ENCODE data around the gene CA10. TPM values are rescaled to one million over a fixed set of nuclear protein-coding genes. Genes with fewer than 3 reads are reported as not detected.

The CA10 gene
- total and polyA plus RNA-seq, 2 experiments from 2014 or later = 0.92 to 1.5 TPM

GRCh38 chr17:51653878-51654277 lies 504.6 kb downstream of the CA10 start:
- H3K4me2 ChIP-seq = no peak overlapping the region
- H3K36me3 ChIP-seq (ENCODE audit: insufficient read depth) = no peaks in the 10 kb centered on the region
- no peaks in the 10 kb centered on the region for H3K4me1 ChIP-seq (ENCODE audit: insufficient read depth)
- peak; percentile 59 for DNase-seq (ENCODE audit: low spot score)
- no peaks in the 10 kb centered on the region; the same call in 1 of the 2 replicates for H3K9me2 ChIP-seq (ENCODE audit: insufficient read depth)
- H4K20me1 ChIP-seq (replicated peaks; ENCODE audit: insufficient read depth) = no peaks in the 10 kb centered on the region
- H3K27me3 ChIP-seq (ENCODE audit: insufficient read depth) = no peaks in the 10 kb centered on the region
- no peak overlapping the region for H3K4me3 Mint-ChIP-seq
- no peaks in the 10 kb centered on the region for H3F3A ChIP-seq (replicated peaks; ENCODE audit: low read depth)
- no peak overlapping the region for H2AFZ ChIP-seq
- TF ChIP-seq JUNB (IDR thresholded peaks at IDR 0.05; ENCODE audit: unreplicated experiment) = no peak
- TF ChIP-seq EZH2phosphoT487 (IDR thresholded peaks at IDR 0.05; ENCODE audit: unreplicated experiment) = no peak
- TF ChIP-seq CTCF (conservative IDR thresholded peaks at IDR 0.05; ENCODE audit: low read depth in 2 of 2) = no peak
- TF ChIP-seq ETS1 (IDR thresholded peaks at IDR 0.05) = no peak
- no peak for TF ChIP-seq POLR2AphosphoS5 (IDR thresholded peaks at IDR 0.05; ENCODE audit: low read depth)
- TF ChIP-seq NANOG (IDR thresholded peaks at IDR 0.05; ENCODE audit: borderline replicate concordance) = no peak
- no peak for TF ChIP-seq REST (IDR thresholded peaks at IDR 0.05; ENCODE audit: unreplicated experiment)
- TF ChIP-seq EZH2 (IDR thresholded peaks at IDR 0.05; ENCODE audit: low read depth, unreplicated experiment) = no peak
- TF ChIP-seq CREB1 (CRISPR knock-in tag; IDR thresholded peaks at IDR 0.05; ENCODE audit: low read depth) = no peak
- no peak for TF ChIP-seq STAT1 (IDR thresholded peaks at IDR 0.05; ENCODE audit: unreplicated experiment)
- no peak for TF ChIP-seq ZNF462 (CRISPR knock-in tag; IDR thresholded peaks at IDR 0.05)
- no peak for TF ChIP-seq ZNF114 (CRISPR knock-in tag; IDR thresholded peaks at IDR 0.05)
- TF ChIP-seq ZNF331 (CRISPR knock-in tag; IDR thresholded peaks at IDR 0.05; ENCODE audit: low read depth) = no peak
- no peak overlapping the region for H3K4me3 ChIP-seq
- H3K27ac ChIP-seq (ENCODE audit: low read depth) = no peak overlapping the region
- H3K27ac Mint-ChIP-seq = no peak overlapping the region
- no peaks in the 10 kb centered on the region for H3K79me2 ChIP-seq (replicated peaks; ENCODE audit: insufficient read depth)
- no peaks in the 10 kb centered on the region for H3K9me3 Mint-ChIP-seq
- peaks cover 3% of the 10 kb centered on the region for H3K4me1 Mint-ChIP-seq
- ATAC-seq = peak; percentile 97
- H3K27me3 Mint-ChIP-seq (ENCODE audit: insufficient read depth, low read depth, poor library complexity) = no peaks in the 10 kb centered on the region
- no peaks in the 10 kb centered on the region for H3K36me3 Mint-ChIP-seq (ENCODE audit: low read depth)

All from GM23338 (cell line).